Hepatocyte (in vitro differentiated cells): Measurements from ENCODE around the gene S100A2. TPM values are rescaled to one million over a fixed set of nuclear protein-coding genes. Genes with fewer than 3 reads are reported as not detected.
"Not testable (repeated sequence)": the region's sequence is repeated elsewhere in the genome, so short reads cannot be mapped to it uniquely, and the experiment has no call there.

Source experiments
- DNase-seq: peaks from one replicate; pipeline ENCODE4 v3.0.0-alpha.2; 2016; ENCODE audit warnings: low spot score
- H2AFZ ChIP-seq: fragments of 200-600 bp; sonication (generic); 2 replicates; pipeline ENCODE4 v1.6.0; 2016; ENCODE audit warnings: antibody characterized with exemption, mild to moderate bottlenecking
- H3K27ac ChIP-seq: fragments of 200-600 bp; sonication (generic); 2 replicates; pipeline ENCODE4 v1.5.1; 2016; ENCODE audit warnings: mild to moderate bottlenecking
- H3K27me3 ChIP-seq: fragments of 200-600 bp; sonication (generic); 2 replicates; pipeline ENCODE4 v1.6.1; 2016
- H3K36me3 ChIP-seq: fragments of 200-600 bp; sonication (generic); replicated peaks from 2 replicates; pipeline ENCODE4 v1.5.1; 2016; ENCODE audit warnings: low read depth; ENCODE audit not compliant: insufficient read depth
- H3K4me1 ChIP-seq: fragments of 200-600 bp; sonication (generic); 2 replicates; pipeline ENCODE4 v1.5.1; 2016; ENCODE audit warnings: mild to moderate bottlenecking, moderate library complexity; ENCODE audit not compliant: insufficient read depth
- H3K4me2 ChIP-seq: fragments of 200-600 bp; sonication (generic); 2 replicates; pipeline ENCODE4 v1.6.0; 2016
- H3K4me3 ChIP-seq: fragments of 200-600 bp; sonication (generic); 2 replicates; pipeline ENCODE4 v1.5.1; 2016; ENCODE audit warnings: mild to moderate bottlenecking
- H3K79me2 ChIP-seq: fragments of 200-600 bp; sonication (generic); 2 replicates; pipeline ENCODE4 v1.6.0; 2017; ENCODE audit warnings: mild to moderate bottlenecking
- H3K9me2 ChIP-seq: fragments of 200-600 bp; sonication (generic); replicated peaks from 2 replicates; pipeline ENCODE4 v1.6.0; 2017; ENCODE audit warnings: mild to moderate bottlenecking; ENCODE audit not compliant: insufficient read depth
- H3K9me3 ChIP-seq: fragments of 200-600 bp; sonication (generic); 2 replicates; pipeline ENCODE4 v1.5.1; 2016; ENCODE audit warnings: low read depth, mild to moderate bottlenecking
- H4K20me1 ChIP-seq: fragments of 200-600 bp; sonication (generic); 2 replicates; pipeline ENCODE4 v1.6.0; 2016; ENCODE audit warnings: mild to moderate bottlenecking; ENCODE audit not compliant: insufficient read depth, poor library complexity, severe bottlenecking
- EZH2 ChIP-seq: fragments of 200-600 bp; sonication (generic); IDR thresholded peaks from 2 replicates; pipeline ENCODE4 v1.6.1; 2016; ENCODE audit warnings: antibody characterized with exemption, mild to moderate bottlenecking, borderline replicate concordance
- EZH2phosphoT487 ChIP-seq: fragments of 200-600 bp; sonication (generic); IDR thresholded peaks from one replicate; pipeline ENCODE4 v1.6.1; 2018; ENCODE audit warnings: antibody characterized with exemption, mild to moderate bottlenecking, low read depth, moderate library complexity; ENCODE audit not compliant: unreplicated experiment, severe bottlenecking
- WGBS: methylation state at CpG from one replicate; pipeline ENCODE4 v1.1.6; 2016; ENCODE audit warnings: low lambda C conversion rate; ENCODE audit errors: missing lambda C conversion rate; 5-methylcytosine and 5-hydroxymethylcytosine counted together
- polyA plus RNA-seq: library from polyadenylated mRNA; unstranded; fragments of >200 nt; fragmentation: Nextera tagmentation; extraction: Ambion mirVana; gene quantifications from 2 replicates; pipeline ENCODE4 v1.2.1, GENCODE V29; 2016
- total RNA-seq: library from RNA; depleted of rRNA; stranded (reverse); fragments of >200 nt; gene quantifications from 2 replicates; pipeline ENCODE4 v1.2.3, GENCODE V29; 2014
- TF ChIP-seq, protein P1 (sequence below): fragments of 200-600 bp; sonication (generic); IDR thresholded peaks from 2 replicates; pipeline ENCODE4 v1.5.1; 2016; ENCODE audit warnings: antibody characterized with exemption, mild to moderate bottlenecking; ENCODE audit not compliant: poor library complexity

S100A2 gene
- total and polyA plus RNA-seq, 2 experiments from 2014 or later = 4.2 to 6.9 TPM

DNA sequence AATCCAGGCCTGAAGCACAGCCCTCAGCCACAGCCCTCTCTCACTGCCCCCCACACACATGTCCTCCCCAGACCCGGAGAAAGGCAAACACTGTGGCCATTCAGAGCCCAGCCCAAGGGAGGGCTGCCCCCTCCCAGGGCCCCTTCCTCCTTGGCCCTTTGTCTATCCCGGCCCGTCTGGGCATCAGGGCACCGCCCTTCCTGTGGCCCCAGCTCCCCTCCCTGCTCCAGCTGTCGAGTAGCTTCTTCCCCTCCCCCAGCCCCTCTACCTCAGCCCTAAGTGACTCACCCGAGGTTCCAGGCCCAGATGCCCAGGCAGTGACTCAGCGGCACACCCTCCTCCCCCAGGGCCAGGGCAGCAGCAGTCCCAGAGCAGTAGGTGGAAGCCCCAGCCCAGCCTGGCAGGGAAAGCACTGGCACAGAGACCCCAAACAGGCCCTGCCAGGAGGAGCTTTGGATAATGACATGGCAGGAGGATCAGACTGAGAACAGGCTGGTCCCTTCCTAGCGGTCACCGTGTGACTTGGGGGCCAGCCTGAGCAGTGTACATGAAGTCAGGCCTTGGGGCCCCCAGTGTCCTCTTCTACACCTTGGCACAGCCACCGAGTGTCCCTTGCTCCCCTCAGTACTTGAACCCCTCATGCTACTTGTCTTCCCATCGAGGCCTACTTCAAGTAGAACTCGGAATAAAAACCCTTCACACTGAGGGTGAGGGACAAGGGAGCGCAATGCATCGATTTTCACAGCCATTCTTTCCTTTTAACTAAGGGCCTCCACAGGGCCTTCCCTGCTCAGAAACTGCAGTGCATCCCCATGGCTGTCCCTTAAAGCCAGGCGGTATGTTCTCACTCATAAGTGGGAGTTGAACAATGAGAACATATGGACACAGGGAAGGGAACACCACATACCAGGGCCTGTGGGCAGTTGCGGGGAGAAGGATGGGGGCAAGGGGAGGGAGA, 1.0 kb upstream of the S100A2 start:
- Histone ChIP-seq H3K4me1 (peaks cover 31% of the 10 kb centered on the region), H4K20me1 (no peaks in the 10 kb centered on the region), H3K27ac (peak overlapping the region; percentile 100), H3K79me2 (no peaks in the 10 kb centered on the region), H3K9me2 (no peaks in the 10 kb centered on the region), H3K9me3 (no peaks in the 10 kb centered on the region), H3K27me3 (no peaks in the 10 kb centered on the region), H3K4me2 (peak overlapping the region; percentile 57), H3K4me3 (no peak overlapping the region), H3K36me3 (no peaks in the 10 kb centered on the region), H2AFZ (peak overlapping the region; percentile 55)
- WGBS = 55% methylated on average over 15 of the region's 16 CpGs
- DNase-seq = peak; percentile 97
- TF ChIP-seq, protein P1, sequence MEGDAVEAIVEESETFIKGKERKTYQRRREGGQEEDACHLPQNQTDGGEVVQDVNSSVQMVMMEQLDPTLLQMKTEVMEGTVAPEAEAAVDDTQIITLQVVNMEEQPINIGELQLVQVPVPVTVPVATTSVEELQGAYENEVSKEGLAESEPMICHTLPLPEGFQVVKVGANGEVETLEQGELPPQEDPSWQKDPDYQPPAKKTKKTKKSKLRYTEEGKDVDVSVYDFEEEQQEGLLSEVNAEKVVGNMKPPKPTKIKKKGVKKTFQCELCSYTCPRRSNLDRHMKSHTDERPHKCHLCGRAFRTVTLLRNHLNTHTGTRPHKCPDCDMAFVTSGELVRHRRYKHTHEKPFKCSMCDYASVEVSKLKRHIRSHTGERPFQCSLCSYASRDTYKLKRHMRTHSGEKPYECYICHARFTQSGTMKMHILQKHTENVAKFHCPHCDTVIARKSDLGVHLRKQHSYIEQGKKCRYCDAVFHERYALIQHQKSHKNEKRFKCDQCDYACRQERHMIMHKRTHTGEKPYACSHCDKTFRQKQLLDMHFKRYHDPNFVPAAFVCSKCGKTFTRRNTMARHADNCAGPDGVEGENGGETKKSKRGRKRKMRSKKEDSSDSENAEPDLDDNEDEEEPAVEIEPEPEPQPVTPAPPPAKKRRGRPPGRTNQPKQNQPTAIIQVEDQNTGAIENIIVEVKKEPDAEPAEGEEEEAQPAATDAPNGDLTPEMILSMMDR = no peak
- TF ChIP-seq EZH2 (no peak), EZH2phosphoT487 (no peak)

DNA sequence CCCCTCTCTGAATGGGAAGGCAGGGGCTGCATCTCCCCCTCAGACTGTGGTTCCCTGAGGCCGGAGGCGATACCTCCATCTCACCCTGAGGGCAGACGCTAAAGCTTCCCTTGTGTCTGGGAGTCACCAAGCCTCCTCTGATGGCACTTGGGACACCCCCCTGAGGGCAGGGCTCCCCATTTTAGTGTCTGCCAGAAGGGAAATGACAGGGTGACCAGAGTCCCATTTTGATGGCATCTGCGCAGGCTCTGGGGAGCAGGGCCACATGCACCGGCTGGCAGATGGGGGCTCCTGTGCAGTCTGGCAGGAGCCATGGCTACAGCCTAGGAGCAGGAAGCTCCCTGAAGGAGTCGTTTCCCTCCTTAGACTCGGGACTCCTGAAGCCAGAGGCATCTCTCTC, 1.7 kb downstream of the S100A2 start:
- Histone ChIP-seq H2AFZ (no peak overlapping the region), H3K27ac (no peak overlapping the region), H3K36me3 (no peaks in the 10 kb centered on the region), H3K4me3 (no peak overlapping the region), H3K9me2 (no peaks in the 10 kb centered on the region), H3K9me3 (no peaks in the 10 kb centered on the region), H3K4me2 (no peak overlapping the region), H3K27me3 (no peaks in the 10 kb centered on the region), H4K20me1 (no peaks in the 10 kb centered on the region), H3K4me1 (peaks cover 31% of the 10 kb centered on the region), H3K79me2 (no peaks in the 10 kb centered on the region)
- DNase-seq = no peak
- TF ChIP-seq EZH2 (no peak), EZH2phosphoT487 (no peak)
- TF ChIP-seq, protein P1 = no peak
- WGBS = 92% methylated on average over 7 of the region's 7 CpGs

DNA sequence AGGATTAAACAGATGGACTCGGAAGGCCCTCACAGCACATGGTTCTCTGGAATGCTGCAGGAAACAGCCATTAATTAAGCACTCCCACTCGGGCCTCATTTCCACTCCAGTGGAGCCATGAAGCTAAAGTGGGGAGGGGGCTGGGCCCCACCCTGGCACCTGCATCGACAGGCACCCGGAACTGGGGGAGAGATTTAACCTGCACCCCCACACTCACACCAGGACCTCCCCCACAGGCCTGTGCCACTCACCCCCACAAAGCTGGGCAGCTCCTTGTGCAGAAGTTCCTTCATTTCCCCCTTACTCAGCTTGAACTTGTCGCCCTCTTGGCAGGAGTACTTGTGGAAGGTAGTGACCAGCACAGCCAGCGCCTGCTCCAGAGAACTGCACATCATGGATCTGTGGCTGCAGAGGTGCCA, 2.2 kb downstream of the S100A2 start:
- WGBS = 86% methylated on average over 6 of the region's 6 CpGs
- Histone ChIP-seq H3K36me3 (no peaks in the 10 kb centered on the region), H3K4me1 (peaks cover 31% of the 10 kb centered on the region), H3K4me2 (no peak overlapping the region), H3K9me2 (no peaks in the 10 kb centered on the region), H3K27ac (no peak overlapping the region), H3K9me3 (no peaks in the 10 kb centered on the region), H3K4me3 (no peak overlapping the region), H2AFZ (no peak overlapping the region), H4K20me1 (no peaks in the 10 kb centered on the region), H3K27me3 (no peaks in the 10 kb centered on the region), H3K79me2 (no peaks in the 10 kb centered on the region)
- TF ChIP-seq, protein P1 = no peak
- no peak for TF ChIP-seq EZH2
- no peak for TF ChIP-seq EZH2phosphoT487
- no peak for DNase-seq

DNA sequence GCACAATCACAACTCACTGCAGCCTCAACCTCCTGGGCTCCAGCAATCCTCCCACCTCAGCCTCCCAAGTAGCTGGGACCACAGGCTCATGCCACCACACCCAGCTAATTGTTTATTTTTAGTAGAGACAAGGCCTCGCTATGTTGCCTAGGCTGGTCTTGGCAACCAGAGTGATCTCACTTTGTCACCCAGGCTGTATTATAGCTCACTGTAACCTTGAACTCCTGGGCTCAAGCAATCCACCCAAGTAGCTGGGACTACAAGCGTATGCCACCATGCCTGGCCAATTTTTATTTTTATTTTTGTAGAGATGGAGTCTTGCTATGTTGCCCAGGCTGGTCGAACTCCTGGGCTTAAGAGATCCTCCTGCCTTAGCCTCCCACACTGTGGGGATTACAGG, 3.6 kb downstream of the S100A2 start:
- not testable (repeated sequence) for H3K79me2 ChIP-seq, H3K27ac ChIP-seq, H3K4me3 ChIP-seq, H3K9me2 ChIP-seq, H3K9me3 ChIP-seq, H2AFZ ChIP-seq, H3K4me2 ChIP-seq, H3K27me3 ChIP-seq, H4K20me1 ChIP-seq, DNase-seq, H3K36me3 ChIP-seq
- WGBS = 95% methylated on average over 3 of the region's 3 CpGs
- peaks cover 17% of the 10 kb centered on the region for H3K4me1 ChIP-seq
